Midbrain (tissue), 1 donor: ENCODE data around the gene SSUH2.
"Not testable (repeated sequence)": the region's sequence is repeated elsewhere in the genome, so short reads cannot be mapped to it uniquely, and the experiment has no call there.

ENCODE experiments used
- DNase-seq: peaks from one replicate; lab custom pipeline; 2025; lab: John Stamatoyannopoulos, UW

SSUH2 gene

DNA sequence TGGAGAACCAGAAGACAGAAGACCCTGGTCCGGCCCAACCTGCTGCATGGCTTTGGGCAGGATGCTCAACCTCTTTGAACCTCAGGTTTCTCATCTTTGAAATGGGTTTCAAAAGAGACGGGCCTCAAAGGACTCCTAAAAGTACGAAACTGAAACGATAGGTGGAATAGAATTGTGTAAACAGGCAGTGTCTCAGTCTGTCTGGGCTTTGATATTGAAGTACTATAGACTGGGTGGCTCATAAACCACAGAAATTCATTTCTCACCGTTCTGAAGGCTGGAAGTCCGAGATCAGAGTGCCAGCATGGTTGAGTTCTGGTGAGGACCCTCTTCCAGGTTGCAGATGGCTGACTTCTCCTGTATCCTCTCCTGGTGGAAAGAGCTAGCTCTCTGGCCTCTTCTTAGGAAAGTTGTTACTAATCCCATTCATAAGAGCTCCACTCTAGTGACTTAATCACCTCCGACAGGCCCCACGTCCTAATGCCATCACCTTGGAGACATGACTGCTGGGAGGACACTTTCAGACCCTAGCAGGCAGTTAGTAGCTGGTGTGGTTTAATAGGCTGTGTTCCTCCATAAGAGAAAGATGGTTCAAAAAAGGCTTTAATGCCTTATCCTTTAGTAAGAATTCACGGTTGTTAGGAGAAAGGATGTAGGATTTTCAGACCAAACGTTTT, 35.7 kb downstream of the SSUH2 start:
- no peak for DNase-seq

- DNase-seq: no peak
These were observed 36.4 kb downstream of the SSUH2 start for GRCh38 chr3:8608041-8608790.

DNA sequence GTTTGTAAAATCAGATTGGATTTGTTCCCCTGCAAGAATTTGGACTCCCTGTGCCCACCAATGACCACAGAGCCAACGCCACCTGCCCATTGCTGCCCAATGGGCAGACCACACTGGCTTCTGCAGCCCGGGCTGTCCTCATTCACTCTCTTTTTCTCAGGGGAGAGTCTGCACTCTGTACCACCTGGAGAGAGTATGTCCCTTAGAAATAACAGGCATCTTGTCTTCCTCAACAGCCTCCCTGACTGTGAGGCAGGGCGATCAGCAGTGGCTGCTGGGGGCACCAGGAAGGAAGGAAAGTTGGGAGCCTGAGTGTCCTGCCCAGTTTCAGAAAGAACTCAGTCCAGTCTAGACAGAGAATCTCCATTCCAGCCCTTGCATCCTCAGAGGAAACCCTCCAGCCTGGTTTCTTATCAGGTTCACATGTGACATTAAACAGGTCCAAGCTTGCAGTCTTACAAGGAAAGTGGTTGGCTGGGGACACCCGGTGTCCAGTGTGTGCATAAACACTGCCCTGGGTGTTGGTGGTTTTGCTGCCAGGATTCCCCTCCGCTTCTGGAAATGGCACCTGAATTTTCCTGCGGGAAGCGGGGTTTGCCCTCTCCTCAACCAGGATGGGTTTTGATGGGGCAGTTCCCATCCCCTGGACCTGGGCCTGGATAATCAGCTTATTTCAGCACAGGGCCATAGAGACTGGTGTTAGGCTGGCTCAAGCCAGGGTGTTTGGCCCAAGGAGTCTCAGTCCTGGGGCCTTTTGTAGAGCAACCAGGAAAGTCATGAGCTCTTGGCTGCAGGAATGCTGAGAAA, 37.2 kb downstream of the SSUH2 start:
- DNase-seq: peak; percentile 46

- no peak for DNase-seq
These were observed 37.8 kb downstream of the SSUH2 start for GRCh38 chr3:8606701-8607231.

DNA sequence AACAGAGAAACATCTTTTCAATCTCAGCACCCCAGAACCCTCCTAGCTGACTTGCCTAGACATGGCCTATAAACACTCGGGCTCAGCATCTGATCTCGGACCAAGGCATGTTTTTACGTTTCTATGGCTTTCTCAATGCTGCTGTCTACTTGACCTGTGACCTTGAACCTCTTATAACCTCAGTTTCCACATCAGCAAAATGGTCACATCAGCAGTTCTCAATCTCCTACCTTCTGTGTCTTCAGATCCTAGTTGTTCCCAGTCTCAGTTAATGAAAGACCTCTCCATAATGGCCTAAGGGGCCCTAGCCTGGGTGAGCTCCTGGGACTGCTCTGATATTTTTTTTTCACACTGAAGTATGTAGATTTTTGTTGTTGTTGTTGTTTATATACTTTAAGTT, 39.6 kb downstream of the SSUH2 start:
- no peak for DNase-seq

DNA sequence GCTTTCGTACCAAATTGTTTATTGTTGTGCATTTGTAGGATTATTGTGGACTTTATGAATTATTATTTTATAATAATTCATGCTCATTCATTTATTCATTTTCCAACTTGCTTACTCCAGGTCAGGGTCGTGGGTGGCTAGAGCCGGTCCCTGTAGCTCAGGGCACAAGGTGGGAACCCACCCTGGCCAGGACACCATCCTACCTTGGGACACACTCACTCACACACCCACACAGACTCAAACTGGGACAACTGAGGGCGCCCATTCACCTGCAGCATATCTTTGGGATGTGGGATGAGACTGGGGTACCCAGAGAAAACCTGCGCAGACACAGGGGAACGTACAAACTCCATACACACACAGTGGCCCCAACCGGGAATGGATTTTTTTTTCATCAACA, 40.6 kb downstream of the SSUH2 start:
- no peak for DNase-seq

GRCh38 chr3:8603115-8603710, 41.4 kb downstream of the SSUH2 start:
- DNase-seq: no peak

- DNase-seq: no peak
These were observed 44.1 kb downstream of the SSUH2 start for GRCh38 chr3:8600457-8600856.

DNA sequence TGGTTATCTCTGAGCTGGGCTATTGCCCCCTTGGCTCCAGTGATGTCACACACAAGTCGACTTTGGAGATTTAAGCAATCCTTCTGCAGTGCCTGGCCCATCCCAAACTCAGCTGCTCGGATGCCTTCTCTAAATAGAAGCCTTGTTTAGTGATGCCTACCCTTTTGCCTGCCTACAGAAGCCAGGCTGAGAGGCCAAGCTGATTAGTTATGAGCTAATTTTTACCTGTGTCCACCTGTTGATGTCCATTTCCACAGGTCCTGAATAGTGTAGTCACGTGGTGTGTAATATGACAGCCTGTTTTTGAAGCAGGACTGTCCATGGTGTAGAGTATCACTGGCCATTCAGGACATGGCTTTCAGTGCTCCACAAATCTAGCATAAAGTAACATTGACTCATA, 45.5 kb downstream of the SSUH2 start:
- DNase-seq: no peak

- DNase-seq: no peak
These were observed 47.3 kb downstream of the SSUH2 start for GRCh38 chr3:8597219-8597853.

DNA sequence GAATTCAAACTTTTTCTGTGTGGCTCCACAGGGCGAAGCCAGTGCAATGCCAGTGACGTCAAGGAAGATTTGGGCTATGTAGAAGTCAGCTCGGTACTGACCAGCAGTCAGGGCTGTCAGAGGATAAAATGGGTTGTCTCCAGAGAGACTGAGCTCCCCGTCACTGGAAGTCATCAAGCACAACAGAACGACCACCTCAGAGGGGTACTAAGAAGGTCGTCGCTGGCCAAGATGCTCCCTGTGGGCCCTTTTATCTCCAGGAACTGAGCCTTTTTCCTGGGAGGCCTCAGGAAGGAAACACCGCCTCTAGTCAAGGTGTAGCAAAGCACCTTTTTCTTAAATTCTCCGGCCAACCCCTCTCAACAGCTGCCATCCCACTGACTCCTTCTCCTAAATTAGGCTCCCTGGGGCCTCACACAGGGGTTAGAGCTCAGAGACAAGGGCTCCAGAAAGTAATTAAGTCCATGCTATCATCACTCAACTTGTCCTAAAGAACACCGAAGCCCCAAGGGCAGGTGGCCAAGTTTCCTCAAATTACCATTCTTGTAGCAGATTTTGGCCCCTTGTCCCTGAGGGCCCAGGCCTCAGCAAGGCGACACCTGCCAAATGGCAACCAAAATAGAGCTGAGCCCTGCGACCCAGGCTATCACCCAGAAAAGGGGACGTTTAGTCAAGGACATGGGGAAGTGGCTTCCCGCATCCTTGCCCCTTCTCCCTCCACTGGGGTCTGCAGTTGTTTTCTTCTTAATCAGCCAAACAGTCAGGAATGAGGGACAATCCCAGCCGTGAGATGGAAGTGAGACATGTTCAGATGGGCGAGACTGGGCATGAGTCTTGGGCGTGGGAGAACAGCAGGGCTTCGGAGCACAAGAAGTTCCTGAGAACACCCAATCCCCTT, 48.0 kb downstream of the SSUH2 start:
- DNase-seq: no peak

GRCh38 chr3:8595695-8596115, 48.9 kb downstream of the SSUH2 start:
- DNase-seq: no peak

GRCh38 chr3:8595252-8595651, 49.3 kb downstream of the SSUH2 start:
- DNase-seq: no peak

DNA sequence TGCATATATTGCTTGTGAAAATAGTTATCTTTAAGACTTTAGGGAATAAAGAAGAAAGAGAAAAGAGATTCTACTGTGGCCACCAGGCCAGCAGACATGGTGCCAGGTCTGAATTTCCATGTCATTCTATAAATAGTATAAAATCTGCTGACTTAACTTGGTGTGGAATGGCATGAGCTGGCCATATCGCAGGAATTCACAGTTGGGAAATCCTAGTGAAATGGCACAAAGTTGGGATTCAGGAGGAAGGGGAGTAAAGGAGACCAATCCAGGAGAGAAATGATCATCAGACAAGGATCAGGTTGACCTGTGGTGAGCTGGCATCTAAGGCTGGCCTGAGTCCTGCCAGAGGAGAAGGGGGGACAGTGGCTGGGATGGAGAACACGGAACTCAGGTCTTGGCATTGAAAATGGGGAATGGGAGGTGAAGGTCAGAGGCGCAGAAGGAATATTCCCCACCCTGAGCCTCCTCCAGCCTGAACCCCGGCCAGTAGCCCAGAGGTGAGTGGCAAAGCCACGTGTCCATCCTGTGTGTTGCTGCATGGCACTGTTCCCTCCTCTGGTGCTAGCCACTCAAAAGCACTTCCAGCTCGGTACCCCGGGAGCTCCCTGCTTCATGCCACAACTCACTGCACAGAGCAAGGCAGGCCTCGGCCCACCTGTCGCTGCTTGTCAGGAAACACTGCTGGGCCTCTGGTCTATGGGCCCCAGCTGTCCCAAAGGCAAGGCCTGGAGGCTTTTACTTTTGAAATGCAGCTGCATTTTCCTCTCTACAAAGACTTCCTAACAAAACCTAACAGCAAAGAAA, 51.4 kb downstream of the SSUH2 start:
- no peak for DNase-seq

GRCh38 chr3:8589880-8590556, 54.6 kb downstream of the SSUH2 start:
- no peak for DNase-seq

GRCh38 chr3:8584661-8585060, 59.9 kb downstream of the SSUH2 start:
- DNase-seq: no peak

DNA sequence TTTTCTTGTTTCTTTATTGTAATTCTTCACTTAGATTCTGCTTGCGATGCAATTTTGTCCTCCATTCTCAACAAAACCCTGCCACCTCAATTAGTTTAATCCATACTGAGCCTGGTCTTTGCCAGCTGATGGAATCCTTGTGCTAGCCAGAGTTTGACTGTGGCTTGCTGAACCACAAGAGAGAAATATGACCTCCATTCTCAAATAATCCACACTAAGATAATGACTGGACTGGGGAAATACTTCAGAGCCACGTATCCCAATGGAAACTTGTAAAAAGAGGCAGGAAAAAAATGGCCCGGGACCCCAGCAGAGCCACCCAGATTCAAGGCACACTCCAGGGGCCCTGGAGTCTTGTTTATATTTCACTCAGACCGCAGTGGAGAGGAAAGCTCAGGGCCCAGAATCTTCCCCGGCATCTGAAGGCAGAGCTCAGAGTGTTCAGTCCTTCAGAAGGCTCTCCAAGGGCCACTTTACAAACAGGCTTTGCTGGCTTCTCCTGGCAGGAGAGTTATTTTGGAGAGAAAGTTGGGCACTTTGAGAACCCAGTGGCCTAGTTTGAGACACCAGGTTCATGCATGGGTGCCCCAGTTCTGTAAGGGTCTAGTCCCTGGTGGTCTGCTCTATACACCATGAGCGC, 62.7 kb downstream of the SSUH2 start:
- no peak for DNase-seq

DNA sequence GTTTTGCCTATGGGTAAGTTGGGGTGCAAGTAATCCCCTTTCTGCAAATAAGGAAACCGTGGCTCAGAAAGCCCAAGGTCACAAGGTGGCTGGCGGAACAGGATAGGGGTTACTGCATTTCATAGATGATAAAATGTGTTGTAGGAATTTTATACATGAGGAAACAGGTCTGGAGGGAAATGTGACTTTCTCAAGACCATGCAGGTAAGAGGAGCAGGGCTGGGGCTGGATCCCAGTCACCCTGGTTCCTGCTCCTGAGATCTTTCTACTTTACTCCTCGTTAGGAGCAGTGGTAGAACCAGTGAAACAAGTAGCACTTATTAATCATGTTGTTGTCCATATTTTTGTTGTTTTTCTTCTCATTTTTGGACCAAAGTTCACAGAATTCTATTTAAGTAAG, 63.2 kb downstream of the SSUH2 start:
- DNase-seq: no peak

- DNase-seq: not testable (repeated sequence)
These were observed 64.2 kb downstream of the SSUH2 start for GRCh38 chr3:8580434-8580833.
